H1 (cell line): Measurements from ENCODE around the gene MCM3AP. TPM values are rescaled to one million over a fixed set of nuclear protein-coding genes. Genes with fewer than 3 reads are reported as not detected.

Source experiments
- CTCF ChIA-PET: fragments of 300-600 bp; sonication (Branson Sonifier 250); formaldehyde crosslinking; loops from one replicate; lab custom pipeline; 2021; ENCODE audit not compliant: partially characterized antibody; lab: Charles Lee
- POLR2A ChIA-PET: fragments of 300-600 bp; sonication (Branson Sonifier 250); formaldehyde crosslinking; loops from one replicate; lab custom pipeline; 2021; ENCODE audit warnings: inconsistent platforms; ENCODE audit not compliant: partially characterized antibody; lab: Charles Lee
- DNase-seq, 2 experiments: peaks; one replicate each; pipeline versions ENCODE4 v3.0.0 to v3.0.0-alpha.2; 2010 to 2022; ENCODE audit warnings: low spot score in 2 of 2, low read depth in 1 of 2, mixed read lengths in 1 of 2
- FAIRE-seq: peaks from 2 replicates; lab custom pipeline; 2011; peaks lifted over from hg19 to GRCh38; lab: Jason Lieb, UNC
- H2AFZ ChIP-seq: 2 replicates; pipeline ENCODE4 v1.8.1; 2012; ENCODE audit warnings: low read length, inconsistent platforms
- H2AK5ac ChIP-seq: 2 replicates; pipeline ENCODE4 v1.6.1; 2013; ENCODE audit warnings: low read depth, low read length
- H2BK120ac ChIP-seq: replicated peaks from 2 replicates; pipeline ENCODE3; 2013; ENCODE audit warnings: low read depth, low read length, inconsistent platforms
- H2BK12ac ChIP-seq: 2 replicates; pipeline ENCODE4 v1.6.1; 2013; ENCODE audit warnings: low read depth, low read length
- H2BK15ac ChIP-seq: 2 replicates; pipeline ENCODE4 v1.6.1; 2013; ENCODE audit warnings: low read length
- H2BK20ac ChIP-seq: 2 replicates; pipeline ENCODE4 v1.6.1; 2013; ENCODE audit warnings: low read length
- H2BK5ac ChIP-seq: 2 replicates; pipeline ENCODE4 v1.6.1; 2013; ENCODE audit warnings: low read depth, low read length
- H3K14ac ChIP-seq: 2 replicates; pipeline ENCODE4 v1.6.1; 2013; ENCODE audit warnings: inconsistent platforms; ENCODE audit not compliant: insufficient read length
- H3K18ac ChIP-seq: 2 replicates; pipeline ENCODE4 v1.6.1; 2013; ENCODE audit warnings: low read length; ENCODE audit errors: extremely low read depth
- H3K23ac ChIP-seq: 2 replicates; pipeline ENCODE4 v1.6.1; 2013; ENCODE audit warnings: inconsistent platforms; ENCODE audit not compliant: insufficient read length
- H3K23me2 ChIP-seq: 2 replicates; pipeline ENCODE4 v1.6.1; 2013; ENCODE audit warnings: low read depth, low read length
- H3K27ac ChIP-seq: 2 replicates; pipeline ENCODE4 v1.6.1; 2011; ENCODE audit warnings: low read depth, low read length, inconsistent platforms
- H3K27me3 ChIP-seq, 4 experiments: replicated peaks in 1 of 4; 1 replicate in 1 of 4; 2 replicates in 3 of 4; pipeline versions ENCODE4 v1.6.1 to v1.8.1; 2011 to 2013; ENCODE audit warnings: low read length in 3 of 4, mild to moderate bottlenecking in 3 of 4, inconsistent platforms in 2 of 4, mixed read lengths in 2 of 4, moderate library complexity in 1 of 4; ENCODE audit not compliant: control insufficient read depth in 3 of 4, insufficient read depth in 3 of 4; ENCODE audit errors: extremely low read depth in 1 of 4
- H3K36me3 ChIP-seq, 4 experiments: 2 replicates each; pipeline versions ENCODE4 v1.6.1 to v1.8.1; 2011 to 2013; ENCODE audit warnings: mild to moderate bottlenecking in 4 of 4, low read length in 3 of 4, moderate library complexity in 2 of 4, control low read depth in 1 of 4, inconsistent platforms in 1 of 4; ENCODE audit not compliant: insufficient read depth in 4 of 4, control insufficient read depth in 2 of 4
- H3K4ac ChIP-seq: replicated peaks from 2 replicates; pipeline ENCODE3; 2013; ENCODE audit warnings: low read length, low read depth, mixed read lengths, inconsistent platforms; ENCODE audit not compliant: insufficient read length
- H3K4me1 ChIP-seq, 4 experiments: replicated peaks in 1 of 4; 1 replicate in 1 of 4; 2 replicates in 3 of 4; pipeline versions ENCODE4 v1.6.1 to v1.8.1; 2011 to 2013; ENCODE audit warnings: low read length in 3 of 4, inconsistent platforms in 2 of 4, mixed read lengths in 1 of 4; ENCODE audit not compliant: insufficient read depth in 4 of 4, control insufficient read depth in 3 of 4
- H3K4me2 ChIP-seq, 2 experiments: 2 replicates each; pipeline versions ENCODE4 v1.6.1 to v1.8.1; 2011 to 2013; ENCODE audit warnings: low read depth in 2 of 2, low read length in 2 of 2, control low read depth in 1 of 2, inconsistent platforms in 1 of 2, mild to moderate bottlenecking in 1 of 2; ENCODE audit not compliant: insufficient read depth in 1 of 2
- H3K4me3 ChIP-seq, 4 experiments: fragments of 200-600, 300-600 bp in 1 of 4; sonication (generic), shearing (Covaris generic), sonication (Bioruptor Twin) in 1 of 4; 2 replicates each; pipeline versions ENCODE4 v1.5.1 to v1.8.1; 2011 to 2016; ENCODE audit warnings: low read length in 4 of 4, low read depth in 3 of 4, control low read depth in 2 of 4, inconsistent platforms in 2 of 4, mild to moderate bottlenecking in 2 of 4, mixed read lengths in 1 of 4, moderate library complexity in 1 of 4; ENCODE audit not compliant: insufficient read depth in 2 of 4; ENCODE audit errors: extremely low read depth in 1 of 4
- H3K56ac ChIP-seq: replicated peaks from 2 replicates; pipeline ENCODE3; 2013; ENCODE audit warnings: low read depth, mild to moderate bottlenecking, mixed read lengths, low read length, inconsistent platforms; ENCODE audit not compliant: insufficient read length
- H3K79me1 ChIP-seq: 2 replicates; pipeline ENCODE4 v1.6.1; 2013; ENCODE audit warnings: low read depth, low read length, control low read depth
- H3K79me2 ChIP-seq, 2 experiments: 2 replicates each; pipeline versions ENCODE4 v1.6.1 to v1.8.1; 2012 to 2013; ENCODE audit warnings: low read length in 2 of 2, mild to moderate bottlenecking in 2 of 2, inconsistent platforms in 1 of 2; ENCODE audit not compliant: insufficient read depth in 2 of 2, control insufficient read depth in 1 of 2
- H3K9ac ChIP-seq, 4 experiments: replicated peaks in 1 of 4; 1 replicate in 1 of 4; 2 replicates in 3 of 4; pipeline versions ENCODE4 v1.6.1 to v1.8.1; 2011 to 2013; ENCODE audit warnings: low read depth in 3 of 4, low read length in 3 of 4, control low read depth in 2 of 4, mild to moderate bottlenecking in 2 of 4, moderate library complexity in 2 of 4, inconsistent platforms in 1 of 4; ENCODE audit errors: extremely low read depth in 1 of 4
- H3K9me3 ChIP-seq, 2 experiments: 2 replicates each; pipeline versions ENCODE4 v1.6.1 to v1.8.1; 2012 to 2013; ENCODE audit warnings: mild to moderate bottlenecking in 2 of 2, moderate library complexity in 2 of 2, control low read depth in 1 of 2, inconsistent platforms in 1 of 2, low read depth in 1 of 2, low read length in 1 of 2, mixed read lengths in 1 of 2; ENCODE audit not compliant: insufficient read depth in 2 of 2
- H4K20me1 ChIP-seq, 2 experiments: replicated peaks in 1 of 2; 2 replicates each; pipeline versions ENCODE3 to v1.8.1; 2011 to 2013; ENCODE audit warnings: inconsistent platforms in 2 of 2, low read length in 2 of 2, mild to moderate bottlenecking in 1 of 2; ENCODE audit not compliant: insufficient read depth in 2 of 2, control insufficient read depth in 1 of 2
- H4K5ac ChIP-seq: 2 replicates; pipeline ENCODE4 v1.6.1; 2013; ENCODE audit warnings: low read length, low read depth, mixed read lengths, inconsistent platforms; ENCODE audit not compliant: insufficient read length
- H4K8ac ChIP-seq: 2 replicates; pipeline ENCODE4 v1.8.0; 2013; ENCODE audit warnings: mild to moderate bottlenecking, moderate library complexity, low read length, inconsistent platforms; ENCODE audit not compliant: insufficient read depth; ENCODE audit errors: extremely low read depth
- H4K91ac ChIP-seq: replicated peaks from 2 replicates; pipeline ENCODE3; 2013; ENCODE audit warnings: low read length, mixed read lengths, inconsistent platforms; ENCODE audit not compliant: insufficient read length
- CHD1 ChIP-seq: IDR thresholded peaks from 2 replicates; pipeline ENCODE4 v1.6.1; 2012; ENCODE audit warnings: low read depth, low read length, improper control_type of control experiment
- CHD2 ChIP-seq: IDR thresholded peaks from 2 replicates; pipeline ENCODE4 v1.6.1; 2012; ENCODE audit warnings: low read length, improper control_type of control experiment
- CTCF ChIP-seq, 3 experiments: IDR thresholded peaks; 1 replicate in 2 of 3; 2 replicates in 1 of 3; pipeline versions ENCODE4 v1.5.1 to v1.6.1; 2011; ENCODE audit warnings: low read length in 3 of 3, mild to moderate bottlenecking in 3 of 3, inconsistent platforms in 2 of 3, low read depth in 1 of 3, moderate library complexity in 1 of 3; ENCODE audit not compliant: insufficient read depth in 1 of 3; ENCODE audit errors: control extremely low read depth in 1 of 3
- GABPA ChIP-seq: IDR thresholded peaks from 2 replicates; pipeline ENCODE4 v1.6.1; 2011; ENCODE audit warnings: mild to moderate bottlenecking, low read length, moderate library complexity, borderline replicate concordance; ENCODE audit not compliant: insufficient read depth
- HDAC6 ChIP-seq: IDR thresholded peaks from one replicate; pipeline ENCODE4 v1.7.1; 2012; ENCODE audit warnings: low read depth, mild to moderate bottlenecking, inconsistent platforms, low read length, moderate library complexity
- KDM5A ChIP-seq: fragments of 200-600 bp; IDR thresholded peaks from 2 replicates; pipeline ENCODE4 v1.7.1; 2012; ENCODE audit warnings: mild to moderate bottlenecking, low read length, inconsistent platforms, mixed read lengths
- RXRA ChIP-seq: IDR thresholded peaks from 2 replicates; pipeline ENCODE4 v1.6.1; 2011; ENCODE audit warnings: low read depth, mild to moderate bottlenecking, low read length, moderate library complexity; ENCODE audit not compliant: insufficient read depth
- TEAD4 ChIP-seq: IDR thresholded peaks from 2 replicates; pipeline ENCODE4 v1.6.1; 2012; ENCODE audit warnings: low read depth, low read length, inconsistent platforms, mixed read lengths
- ZNF274 ChIP-seq: IDR thresholded peaks from 2 replicates; pipeline ENCODE4 v1.7.0; 2012; ENCODE audit warnings: low read length, borderline replicate concordance; ENCODE audit errors: extremely low read depth
- WGBS, 2 experiments: shearing (Covaris generic) in 1 of 2; methylation state at CpG; one replicate each; pipeline versions ENCODE4 v1.1.6 to v1.1.7; 2013 to 2015; ENCODE audit warnings: low lambda C conversion rate in 2 of 2, mixed read lengths in 2 of 2, inconsistent platforms in 1 of 2, low coverage in 1 of 2, missing lambda C conversion rate in 1 of 2; ENCODE audit not compliant: insufficient replicate concordance in 2 of 2, insufficient coverage in 1 of 2, insufficient read length in 1 of 2; ENCODE audit errors: extremely low coverage in 1 of 2, missing lambda C conversion rate in 1 of 2; 5-methylcytosine and 5-hydroxymethylcytosine counted together
- polyA plus RNA-seq, 7 experiments: library from polyadenylated mRNA; depleted of rRNA in 3 of 7; stranded (reverse) in 5 of 7; unstranded in 2 of 7; fragments of >200 nt in 5 of 7; fragments of 200-250 nt in 2 of 7; gene quantifications; 1 replicate in 5 of 7; 2 replicates in 1 of 7; 4 replicates in 1 of 7; pipeline versions ENCODE4 v1.2.1 to v1.2.3, GENCODE V29; 2011 to 2013; ENCODE audit warnings: missing spikeins in 2 of 7, mixed read lengths in 2 of 7
- total RNA-seq: library from RNA; stranded (reverse); fragmentation: NEBNext Ultra II Directional; extraction: Animal tissue kit (Norgen Biotek cat#: 25700); gene quantifications from 2 replicates; pipeline ENCODE4 v1.2.1, GENCODE V29; 2021

Gene MCM3AP
- total and polyA plus RNA-seq, 2 of the 8 experiments (the other 6 are each of a cell fraction or from before 2014, with no cell fraction given): 37.2 to 119 TPM

GRCh38 chr21:46274797-46275390, 10.5 kb downstream of the MCM3AP start:
- ChIA-PET POLR2A (interaction anchor here (0.9 kb wide), 1 partner anchor 9 kb away, joined by 3 read pairs; no protein-coding TSS in a partner anchor), CTCF (interaction anchor here (0.6 to 1.4 kb wide), 4 partner anchors 9 to 122 kb away, joined by 3 to 5 read pairs (median 4); no protein-coding TSS in a partner anchor)
- Histone ChIP-seq H3K56ac (no peak overlapping the region), H2BK20ac (no peak overlapping the region), H3K4me1 (no peaks in the 10 kb centered on the region), H3K79me1 (no peaks in the 10 kb centered on the region), H2AK5ac (no peak overlapping the region), H3K27ac (no peak overlapping the region), H3K36me3 (peaks cover 33 to 88% (median 69%) of the 10 kb centered on the region in 4 experiments), H3K18ac (no peak overlapping the region), H4K8ac (no peak overlapping the region), H3K4me3 (no peak overlapping the region), H3K23me2 (no peaks in the 10 kb centered on the region), H3K27me3 (no peaks in the 10 kb centered on the region), H3K79me2 (no peaks in the 10 kb centered on the region; a peak in 1 of 4 replicates), H2BK5ac (no peak overlapping the region), H2AFZ (no peak overlapping the region), H2BK120ac (no peak overlapping the region), H3K4me2 (no peak overlapping the region), H3K4ac (no peak overlapping the region), H3K9me3 (no peaks in the 10 kb centered on the region), H4K91ac (no peak overlapping the region), H3K9ac (no peak overlapping the region), H3K14ac (no peak overlapping the region), H4K20me1 (peaks cover 3 to 13% of the 10 kb centered on the region in 2 experiments), H3K23ac (no peak overlapping the region), H2BK15ac (no peak overlapping the region), H2BK12ac (no peak overlapping the region), H4K5ac (no peak overlapping the region)
- TF ChIP-seq ZNF274: no peak
- TF ChIP-seq KDM5A: no peak
- no peak for TF ChIP-seq RXRA
- no peak for TF ChIP-seq CHD2
- no peak for TF ChIP-seq CTCF (IDR thresholded peaks at IDR 0.05; ENCODE audit: control extremely low read depth in 1 of 3, insufficient read depth in 1 of 3, low read depth in 1 of 3, low read length in 3 of 3)
- no peak for TF ChIP-seq GABPA
- no peak for TF ChIP-seq HDAC6
- TF ChIP-seq TEAD4: no peak
- no peak for TF ChIP-seq CHD1
- 91% methylated on average over 11 of the region's 11 CpGs; no CpG with 5 or more reads in 1 of the 2 experiments for WGBS, 2 experiments
- DNase-seq: no peak
- FAIRE-seq: no peak
